ENCODE results near the gene NAA80. TPM values are rescaled to one million over a fixed set of nuclear protein-coding genes. Genes with fewer than 3 reads are reported as not detected.

The NAA80 gene
- total and polyA plus RNA-seq, 10 of the 15 experiments (the other 5 are each of a cell fraction or from before 2014, with no cell fraction given), result 0.48 to 12.7 (median 6.7) TPM

DNA sequence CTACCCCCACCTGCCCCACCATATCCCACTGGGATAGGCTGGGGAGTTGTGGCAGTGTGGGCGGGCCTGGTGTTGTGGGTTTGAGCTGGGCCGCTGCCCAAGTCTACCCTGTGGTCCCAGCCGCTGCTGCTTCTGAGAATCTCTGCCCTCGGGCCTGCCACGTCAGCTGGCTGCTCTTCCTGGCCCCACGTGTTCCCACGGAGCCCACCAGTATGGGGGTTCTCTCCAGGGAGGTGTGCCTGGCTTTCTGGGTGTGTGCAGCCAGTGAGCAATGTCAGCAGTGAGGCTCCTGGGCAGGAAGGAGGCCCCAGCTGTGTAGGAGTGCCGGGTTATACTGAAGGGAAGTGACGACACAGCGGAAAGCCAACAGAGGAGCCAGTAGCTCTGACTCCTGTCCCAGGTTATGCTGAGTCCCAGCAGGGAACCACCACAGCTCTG, 52.7 kb downstream of the NAA80 start (continued):
- TF ChIP-seq GABPA (IDR thresholded peaks at IDR 0.05; ENCODE audit: low read depth) (peak; percentile 75), CREB1 (IDR thresholded peaks at IDR 0.05; ENCODE audit: low read depth) (peak; percentile 76), IKZF1 (conservative IDR thresholded peaks at IDR 0.05) (peak; percentile 21), EED (IDR thresholded peaks at IDR 0.05; ENCODE audit: low read depth) (peak; percentile 0; the same call in 1 of the 2 replicates), SPI1 (IDR thresholded peaks at IDR 0.05; ENCODE audit: borderline replicate concordance, insufficient read depth, low read depth, low read length) (peak; percentile 29; the same call in 1 of the 2 replicates), EP300 (IDR thresholded peaks at IDR 0.05; ENCODE audit: borderline replicate concordance in 1 of 2, control insufficient read depth in 1 of 2, low read depth in 2 of 2, low read length in 2 of 2) (no peak), CBX5 (IDR thresholded peaks at IDR 0.05; ENCODE audit: low read depth) (no peak), HDGF (IDR thresholded peaks at IDR 0.05) (peak; percentile 89; the same call in 1 of the 2 replicates), KLF5 (IDR thresholded peaks at IDR 0.05; ENCODE audit: partially characterized antibody) (no peak), NFYB (IDR thresholded peaks at IDR 0.05; ENCODE audit: insufficient read depth, low read depth, low read length) (no peak), DPF2 (IDR thresholded peaks at IDR 0.05) (0 out of 2 replicates have a peak, but pooled peaks have one; percentile 14), MTA2 (IDR thresholded peaks at IDR 0.05; ENCODE audit: low read depth) (no peak), CREM (IDR thresholded peaks at IDR 0.05; ENCODE audit: low read depth) (peak; percentile 48; the same call in 1 of the 2 replicates), POLR2A (IDR thresholded peaks at IDR 0.05; ENCODE audit: low read depth, low read length) (peak; percentile 35; the same call in 1 of the 2 replicates), NR2C1 (IDR thresholded peaks at IDR 0.05) (peak; percentile 47)
- TF ChIP-seq, protein P1, sequence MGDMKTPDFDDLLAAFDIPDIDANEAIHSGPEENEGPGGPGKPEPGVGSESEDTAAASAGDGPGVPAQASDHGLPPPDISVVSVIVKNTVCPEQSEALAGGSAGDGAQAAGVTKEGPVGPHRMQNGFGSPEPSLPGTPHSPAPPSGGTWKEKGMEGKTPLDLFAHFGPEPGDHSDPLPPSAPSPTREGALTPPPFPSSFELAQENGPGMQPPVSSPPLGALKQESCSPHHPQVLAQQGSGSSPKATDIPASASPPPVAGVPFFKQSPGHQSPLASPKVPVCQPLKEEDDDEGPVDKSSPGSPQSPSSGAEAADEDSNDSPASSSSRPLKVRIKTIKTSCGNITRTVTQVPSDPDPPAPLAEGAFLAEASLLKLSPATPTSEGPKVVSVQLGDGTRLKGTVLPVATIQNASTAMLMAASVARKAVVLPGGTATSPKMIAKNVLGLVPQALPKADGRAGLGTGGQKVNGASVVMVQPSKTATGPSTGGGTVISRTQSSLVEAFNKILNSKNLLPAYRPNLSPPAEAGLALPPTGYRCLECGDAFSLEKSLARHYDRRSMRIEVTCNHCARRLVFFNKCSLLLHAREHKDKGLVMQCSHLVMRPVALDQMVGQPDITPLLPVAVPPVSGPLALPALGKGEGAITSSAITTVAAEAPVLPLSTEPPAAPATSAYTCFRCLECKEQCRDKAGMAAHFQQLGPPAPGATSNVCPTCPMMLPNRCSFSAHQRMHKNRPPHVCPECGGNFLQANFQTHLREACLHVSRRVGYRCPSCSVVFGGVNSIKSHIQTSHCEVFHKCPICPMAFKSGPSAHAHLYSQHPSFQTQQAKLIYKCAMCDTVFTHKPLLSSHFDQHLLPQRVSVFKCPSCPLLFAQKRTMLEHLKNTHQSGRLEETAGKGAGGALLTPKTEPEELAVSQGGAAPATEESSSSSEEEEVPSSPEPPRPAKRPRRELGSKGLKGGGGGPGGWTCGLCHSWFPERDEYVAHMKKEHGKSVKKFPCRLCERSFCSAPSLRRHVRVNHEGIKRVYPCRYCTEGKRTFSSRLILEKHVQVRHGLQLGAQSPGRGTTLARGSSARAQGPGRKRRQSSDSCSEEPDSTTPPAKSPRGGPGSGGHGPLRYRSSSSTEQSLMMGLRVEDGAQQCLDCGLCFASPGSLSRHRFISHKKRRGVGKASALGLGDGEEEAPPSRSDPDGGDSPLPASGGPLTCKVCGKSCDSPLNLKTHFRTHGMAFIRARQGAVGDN (IDR thresholded peaks at IDR 0.05), result peak; percentile 58; the same call in 1 of the 2 replicates
- TF ChIP-seq, protein P2, sequence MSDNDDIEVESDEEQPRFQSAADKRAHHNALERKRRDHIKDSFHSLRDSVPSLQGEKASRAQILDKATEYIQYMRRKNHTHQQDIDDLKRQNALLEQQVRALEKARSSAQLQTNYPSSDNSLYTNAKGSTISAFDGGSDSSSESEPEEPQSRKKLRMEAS (IDR thresholded peaks at IDR 0.05; ENCODE audit: low read depth, low read length), result no peak; the same call in 1 of the 2 replicates

Other genes with a start within 250 kb of the NAA80 start
Only the 7 nearest of the 18 such genes appear.
- gene SEMA3B, start 30.3 kb downstream of the NAA80 start, total RNA-seq (2014; rRNA removed), result 0.11 and 0.16 TPM in 2 replicates
- 0.05 and 0.09 TPM in 2 replicates for gene SEMA3B, start 30.3 kb downstream of the NAA80 start, total RNA-seq (2014; rRNA removed; fragmentation: Illumina TruSeq; extraction: Trizol)
- gene SEMA3B, start 30.3 kb downstream of the NAA80 start, total RNA-seq (2021), result 0.59 and 0.74 TPM in 2 replicates
- gene SEMA3B, start 30.3 kb downstream of the NAA80 start, polyA plus RNA-seq (2011; rRNA removed), result 0.33 and 0.48 TPM in 2 replicates
- gene SEMA3B, start 30.3 kb downstream of the NAA80 start, polyA plus RNA-seq (2014; fragmentation: Illumina TruSeq; extraction: Trizol), result 0.06 TPM in 1 of 2 replicates, not detected in the other
- gene SEMA3B, start 30.3 kb downstream of the NAA80 start, polyA plus RNA-seq (2014; fragmentation: Nextera tagmentation; extraction: Ambion mirVana), result not detected
- gene SEMA3B, start 30.3 kb downstream of the NAA80 start, polyA plus RNA-seq (2014; rRNA removed), result 0.37 and 0.47 TPM in 2 replicates
- gene SEMA3B, start 30.3 kb downstream of the NAA80 start, polyA plus RNA-seq (2016; fragmentation: Nextera tagmentation; extraction: Ambion mirVana), result under 1 TPM; 0.09 to 0.16 TPM
- gene LSMEM2, start 20.3 kb downstream of the NAA80 start, total RNA-seq (2014; rRNA removed), result not detected in 2 replicates
- gene LSMEM2, start 20.3 kb downstream of the NAA80 start, total RNA-seq (2014; rRNA removed; fragmentation: Illumina TruSeq; extraction: Trizol), result not detected in 2 replicates
- gene LSMEM2, start 20.3 kb downstream of the NAA80 start, total RNA-seq (2021), result not detected in 2 replicates
- not detected in 2 replicates for gene LSMEM2, start 20.3 kb downstream of the NAA80 start, polyA plus RNA-seq (2011; rRNA removed)
- gene LSMEM2, start 20.3 kb downstream of the NAA80 start, polyA plus RNA-seq (2014; fragmentation: Illumina TruSeq; extraction: Trizol), result not detected in 2 replicates
- gene LSMEM2, start 20.3 kb downstream of the NAA80 start, polyA plus RNA-seq (2014; fragmentation: Nextera tagmentation; extraction: Ambion mirVana), result not detected
- gene LSMEM2, start 20.3 kb downstream of the NAA80 start, polyA plus RNA-seq (2014; rRNA removed), result not detected in 2 replicates
- under 1 TPM in 1 of 2 experiments, not detected in 1; 0.17 TPM for gene LSMEM2, start 20.3 kb downstream of the NAA80 start, polyA plus RNA-seq (2016; fragmentation: Nextera tagmentation; extraction: Ambion mirVana)
- gene IFRD2, start 7.0 kb downstream of the NAA80 start, total RNA-seq (2014; rRNA removed), result 81.7 and 100 TPM in 2 replicates
- gene IFRD2, start 7.0 kb downstream of the NAA80 start, total RNA-seq (2014; rRNA removed; fragmentation: Illumina TruSeq; extraction: Trizol), result 47.5 and 52.0 TPM in 2 replicates
- 96.6 and 103 TPM in 2 replicates for gene IFRD2, start 7.0 kb downstream of the NAA80 start, total RNA-seq (2021)
- gene IFRD2, start 7.0 kb downstream of the NAA80 start, polyA plus RNA-seq (2011; rRNA removed), result 12.4 and 19.1 TPM in 2 replicates
- gene IFRD2, start 7.0 kb downstream of the NAA80 start, polyA plus RNA-seq (2014; fragmentation: Illumina TruSeq; extraction: Trizol), result 19.1 and 44.1 TPM in 2 replicates
- 10 to 100 TPM; 33.7 to 82.8 TPM for gene IFRD2, start 7.0 kb downstream of the NAA80 start, polyA plus RNA-seq (2014; fragmentation: Nextera tagmentation; extraction: Ambion mirVana)
- 77.8 and 87.5 TPM in 2 replicates for gene IFRD2, start 7.0 kb downstream of the NAA80 start, polyA plus RNA-seq (2014; rRNA removed)
- gene IFRD2, start 7.0 kb downstream of the NAA80 start, polyA plus RNA-seq (2016; fragmentation: Nextera tagmentation; extraction: Ambion mirVana), result 100 to 1,000 TPM; 144 to 153 TPM
- 3.6 and 4.0 TPM in 2 replicates for gene HYAL3, start within 50 bp of the NAA80 start, total RNA-seq (2014; rRNA removed)
- 2.0 and 2.4 TPM in 2 replicates for gene HYAL3, start within 50 bp of the NAA80 start, total RNA-seq (2014; rRNA removed; fragmentation: Illumina TruSeq; extraction: Trizol)
- gene HYAL3, start within 50 bp of the NAA80 start, total RNA-seq (2021), result 2.8 and 3.9 TPM in 2 replicates
- 0.94 and 1.4 TPM in 2 replicates for gene HYAL3, start within 50 bp of the NAA80 start, polyA plus RNA-seq (2011; rRNA removed)
- 0.49 and 1.8 TPM in 2 replicates for gene HYAL3, start within 50 bp of the NAA80 start, polyA plus RNA-seq (2014; fragmentation: Illumina TruSeq; extraction: Trizol)
- gene HYAL3, start within 50 bp of the NAA80 start, polyA plus RNA-seq (2014; fragmentation: Nextera tagmentation; extraction: Ambion mirVana), result under 1 TPM; 0.37 TPM
- gene HYAL3, start within 50 bp of the NAA80 start, polyA plus RNA-seq (2014; rRNA removed), result 3.7 and 4.0 TPM in 2 replicates
- gene HYAL3, start within 50 bp of the NAA80 start, polyA plus RNA-seq (2016; fragmentation: Nextera tagmentation; extraction: Ambion mirVana), result 1 to 10 TPM; 4.1 to 4.2 TPM
- gene HYAL1, start 4.2 kb upstream of the NAA80 start, total RNA-seq (2014; rRNA removed), result 0.06 and 0.33 TPM in 2 replicates
- 0.09 and 0.36 TPM in 2 replicates for gene HYAL1, start 4.2 kb upstream of the NAA80 start, total RNA-seq (2014; rRNA removed; fragmentation: Illumina TruSeq; extraction: Trizol)
- 0.40 and 0.49 TPM in 2 replicates for gene HYAL1, start 4.2 kb upstream of the NAA80 start, total RNA-seq (2021)
- 0.04 and 0.07 TPM in 2 replicates for gene HYAL1, start 4.2 kb upstream of the NAA80 start, polyA plus RNA-seq (2011; rRNA removed)
- gene HYAL1, start 4.2 kb upstream of the NAA80 start, polyA plus RNA-seq (2014; fragmentation: Illumina TruSeq; extraction: Trizol), result 0.07 TPM in 1 of 2 replicates, not detected in the other
- not detected for gene HYAL1, start 4.2 kb upstream of the NAA80 start, polyA plus RNA-seq (2014; fragmentation: Nextera tagmentation; extraction: Ambion mirVana)
- 0.13 and 0.20 TPM in 2 replicates for gene HYAL1, start 4.2 kb upstream of the NAA80 start, polyA plus RNA-seq (2014; rRNA removed)
- under 1 TPM; 0.23 to 0.55 TPM for gene HYAL1, start 4.2 kb upstream of the NAA80 start, polyA plus RNA-seq (2016; fragmentation: Nextera tagmentation; extraction: Ambion mirVana)
- 17.7 and 21.8 TPM in 2 replicates for gene HYAL2, start 23.3 kb upstream of the NAA80 start, total RNA-seq (2014; rRNA removed)
- 7.6 and 7.7 TPM in 2 replicates for gene HYAL2, start 23.3 kb upstream of the NAA80 start, total RNA-seq (2014; rRNA removed; fragmentation: Illumina TruSeq; extraction: Trizol)
- gene HYAL2, start 23.3 kb upstream of the NAA80 start, total RNA-seq (2021), result 12.4 and 14.8 TPM in 2 replicates
- 6.0 and 11.0 TPM in 2 replicates for gene HYAL2, start 23.3 kb upstream of the NAA80 start, polyA plus RNA-seq (2011; rRNA removed)
- gene HYAL2, start 23.3 kb upstream of the NAA80 start, polyA plus RNA-seq (2014; fragmentation: Illumina TruSeq; extraction: Trizol), result 0.87 and 6.4 TPM in 2 replicates
- under 1 TPM; 0.06 to 0.31 TPM for gene HYAL2, start 23.3 kb upstream of the NAA80 start, polyA plus RNA-seq (2014; fragmentation: Nextera tagmentation; extraction: Ambion mirVana)
- 14.4 and 21.2 TPM in 2 replicates for gene HYAL2, start 23.3 kb upstream of the NAA80 start, polyA plus RNA-seq (2014; rRNA removed)
- 10 to 100 TPM; 17.1 to 17.4 TPM for gene HYAL2, start 23.3 kb upstream of the NAA80 start, polyA plus RNA-seq (2016; fragmentation: Nextera tagmentation; extraction: Ambion mirVana)
- gene TUSC2, start 28.8 kb upstream of the NAA80 start, total RNA-seq (2014; rRNA removed), result 31.1 and 34.7 TPM in 2 replicates
- 17.7 and 18.0 TPM in 2 replicates for gene TUSC2, start 28.8 kb upstream of the NAA80 start, total RNA-seq (2014; rRNA removed; fragmentation: Illumina TruSeq; extraction: Trizol)
- 33.8 and 34.5 TPM in 2 replicates for gene TUSC2, start 28.8 kb upstream of the NAA80 start, total RNA-seq (2021)
- 24.3 and 37.8 TPM in 2 replicates for gene TUSC2, start 28.8 kb upstream of the NAA80 start, polyA plus RNA-seq (2011; rRNA removed)
- gene TUSC2, start 28.8 kb upstream of the NAA80 start, polyA plus RNA-seq (2014; fragmentation: Illumina TruSeq; extraction: Trizol), result 24.3 and 27.0 TPM in 2 replicates
- gene TUSC2, start 28.8 kb upstream of the NAA80 start, polyA plus RNA-seq (2014; fragmentation: Nextera tagmentation; extraction: Ambion mirVana), result 10 to 100 TPM in 1 of 2 experiments, 1 to 10 TPM in 1; 4.0 to 10.2 TPM
- gene TUSC2, start 28.8 kb upstream of the NAA80 start, polyA plus RNA-seq (2014; rRNA removed), result 69.4 and 79.5 TPM in 2 replicates
- 10 to 100 TPM; 71.1 to 73.8 TPM for gene TUSC2, start 28.8 kb upstream of the NAA80 start, polyA plus RNA-seq (2016; fragmentation: Nextera tagmentation; extraction: Ambion mirVana)

All from GM12878 (cell line).